Fibroblast of mammary gland (primary cell): ENCODE results near the gene GLIPR2.
A peak's percentile ranks its signal among the peaks of the same experiment; 100 is the strongest.

ENCODE experiments used
- DNase-seq: peaks from one replicate; pipeline ENCODE4 v3.0.0-alpha.2; 2010; ENCODE audit warnings: low read depth
- H3K4me3 ChIP-seq: 2 replicates; pipeline ENCODE4 v1.5.1; 2011; ENCODE audit warnings: low read depth, mild to moderate bottlenecking, low read length, moderate library complexity; ENCODE audit not compliant: control insufficient read depth
- CTCF ChIP-seq: conservative IDR thresholded peaks from 2 replicates; pipeline ENCODE4 v1.5.1; 2011; ENCODE audit warnings: low read depth, low read length, inconsistent platforms; ENCODE audit not compliant: control insufficient read depth, insufficient read depth

Gene GLIPR2

GRCh38 chr9:36187414-36187813, 50.9 kb downstream of the GLIPR2 start:
- no peak for TF ChIP-seq CTCF
- DNase-seq, result peak; percentile 96
- no peak overlapping the region for H3K4me3 ChIP-seq

- no peak for TF ChIP-seq CTCF
- no peak for DNase-seq
- H3K4me3 ChIP-seq, result no peak overlapping the region
These were observed 51.7 kb downstream of the GLIPR2 start for GRCh38 chr9:36188212-36188611.

- peak overlapping the region; percentile 81 for H3K4me3 ChIP-seq
- no peak for TF ChIP-seq CTCF
- no peak for DNase-seq
These were observed 53.4 kb downstream of the GLIPR2 start for GRCh38 chr9:36189976-36190375.

- peak; percentile 65 for TF ChIP-seq CTCF
- H3K4me3 ChIP-seq, result peak within 1 kb of the TSS; percentile 81
- DNase-seq, result peak; percentile 99
These were observed 54.1 kb downstream of the GLIPR2 start, which contains the start of gene CLTA for GRCh38 chr9:36190388-36191289. Gene CLTA (plus strand): TSS chr9:36190921. CDS start chr9:36191057, 136 bp downstream.

- no peak for TF ChIP-seq CTCF
- H3K4me3 ChIP-seq, result peak overlapping the region; percentile 81
- DNase-seq, result no peak
These were observed 54.7 kb downstream of the GLIPR2 start for GRCh38 chr9:36191290-36191645.

- peak overlapping the region; percentile 81 for H3K4me3 ChIP-seq
- no peak for DNase-seq
- TF ChIP-seq CTCF, result no peak
These were observed 55.2 kb downstream of the GLIPR2 start for GRCh38 chr9:36191686-36192085.
